DND-41 (cell line): ENCODE data around the gene OR5M8.

Source experiments
- ATAC-seq: fragments of 200-7000 bp; cut with Tn5 transposase; 3 replicates; pipeline ENCODE4 v1.9.1; 2021; ENCODE audit warnings: low read depth; ENCODE audit not compliant: insufficient read depth
- DNase-seq: peaks from one replicate; pipeline ENCODE4 v3.0.0-alpha.2; 2020
- H2AFZ ChIP-seq: 2 replicates; pipeline ENCODE4 v1.6.0; 2012; ENCODE audit warnings: low read depth, low read length
- H3K27ac ChIP-seq: 2 replicates; pipeline ENCODE4 v1.5.1; 2012; ENCODE audit warnings: low read length, inconsistent platforms
- H3K27me3 ChIP-seq: fragments of 200-600 bp; sonication (generic); 2 replicates; pipeline ENCODE4 v1.6.0; 2012; ENCODE audit warnings: low read length, mild to moderate bottlenecking, inconsistent platforms; ENCODE audit not compliant: insufficient read depth, poor library complexity
- H3K36me3 ChIP-seq: 2 replicates; pipeline ENCODE4 v1.5.1; 2012; ENCODE audit warnings: low read length, inconsistent platforms; ENCODE audit not compliant: insufficient read depth
- H3K4me1 ChIP-seq: 2 replicates; pipeline ENCODE4 v1.5.1; 2012; ENCODE audit warnings: mild to moderate bottlenecking, low read length; ENCODE audit not compliant: insufficient read depth
- H3K4me2 ChIP-seq: 2 replicates; pipeline ENCODE4 v1.6.0; 2012; ENCODE audit warnings: mild to moderate bottlenecking, moderate library complexity, low read length, inconsistent platforms; ENCODE audit not compliant: insufficient read depth
- H3K4me3 ChIP-seq, 2 experiments: fragments of 200-600 bp in 1 of 2; shearing (Covaris generic) in 1 of 2; 2 replicates each; pipeline ENCODE4 v1.5.1; 2012 to 2016; ENCODE audit warnings: inconsistent platforms in 2 of 2, low read length in 2 of 2, mild to moderate bottlenecking in 2 of 2, low read depth in 1 of 2, moderate library complexity in 1 of 2
- H3K79me2 ChIP-seq: 2 replicates; pipeline ENCODE4 v1.6.0; 2012; ENCODE audit warnings: low read length, inconsistent platforms; ENCODE audit not compliant: insufficient read depth
- H3K9ac ChIP-seq: 2 replicates; pipeline ENCODE4 v1.6.0; 2012; ENCODE audit warnings: low read depth, mild to moderate bottlenecking, inconsistent platforms, low read length, moderate library complexity
- H3K9me3 ChIP-seq: 2 replicates; pipeline ENCODE4 v1.5.1; 2012; ENCODE audit warnings: low read length, moderate library complexity, mild to moderate bottlenecking, inconsistent platforms; ENCODE audit not compliant: insufficient read depth, severe bottlenecking
- H4K20me1 ChIP-seq: 2 replicates; pipeline ENCODE4 v1.6.0; 2012; ENCODE audit warnings: low read length; ENCODE audit not compliant: insufficient read depth
- CTCF ChIP-seq: IDR thresholded peaks from 2 replicates; pipeline ENCODE4 v1.5.1; 2012; ENCODE audit warnings: borderline replicate concordance, low read length, moderate library complexity, mild to moderate bottlenecking; ENCODE audit not compliant: poor library complexity, severe bottlenecking; ENCODE audit errors: extremely low read depth
- EZH2 ChIP-seq: IDR thresholded peaks from 3 replicates; pipeline ENCODE4 v1.6.1; 2012; ENCODE audit warnings: borderline replicate concordance, low read depth, mild to moderate bottlenecking, moderate library complexity, low read length, inconsistent platforms; ENCODE audit not compliant: severe bottlenecking

The OR5M8 gene

GRCh38 chr11:56491270-56491669 lies at the start of gene OR5M8:
OR5M8 (minus strand) TSS chr11:56491370; CDS start chr11:56491370, 0 bp downstream.
- DNase-seq, result no peak
- Histone ChIP-seq H3K27me3 (no peaks in the 10 kb centered on the region), H3K79me2 (no peaks in the 10 kb centered on the region)

GRCh38 chr11:56533054-56533740 lies 42.0 kb upstream of the OR5M8 start:
- ATAC-seq (no peak), DNase-seq (no peak)
- H3K9ac ChIP-seq, result no peak overlapping the region
- H3K4me2 ChIP-seq, result no peak overlapping the region
- H3K9me3 ChIP-seq, result no peaks in the 10 kb centered on the region
- H4K20me1 ChIP-seq, result no peaks in the 10 kb centered on the region
- no peaks in the 10 kb centered on the region for H3K36me3 ChIP-seq
- H2AFZ ChIP-seq, result no peak overlapping the region
- no peaks in the 10 kb centered on the region for H3K4me1 ChIP-seq
- TF ChIP-seq EZH2 (no peak), CTCF (no peak)
- no peak overlapping the region for H3K27ac ChIP-seq
- no peaks in the 10 kb centered on the region for H3K27me3 ChIP-seq
- no peak overlapping the region for H3K4me3 ChIP-seq
- no peaks in the 10 kb centered on the region for H3K79me2 ChIP-seq

More at GRCh38 chr11:56491270-56491669, at the start of gene OR5M8:
- Histone ChIP-seq H3K9me3 (no peaks in the 10 kb centered on the region), H3K27ac (no peak within 1 kb of the TSS), H4K20me1 (no peaks in the 10 kb centered on the region), H2AFZ (no peak within 1 kb of the TSS), H3K36me3 (no peaks in the 10 kb centered on the region), H3K9ac (no peak within 1 kb of the TSS), H3K4me3 (no peak within 1 kb of the TSS), H3K4me1 (no peaks in the 10 kb centered on the region), H3K4me2 (no peak within 1 kb of the TSS)
- TF ChIP-seq EZH2 (no peak), CTCF (no peak)
- no peak for ATAC-seq

GRCh38 chr11:56531856-56532255 lies 40.7 kb upstream of the OR5M8 start:
- H3K36me3 ChIP-seq, result no peaks in the 10 kb centered on the region

More at GRCh38 chr11:56531856-56532255, 40.7 kb upstream of the OR5M8 start:
- no peaks in the 10 kb centered on the region for H4K20me1 ChIP-seq
- no peak overlapping the region for H3K4me2 ChIP-seq
- no peaks in the 10 kb centered on the region for H3K27me3 ChIP-seq
- ATAC-seq (no peak), DNase-seq (no peak)
- no peak overlapping the region for H3K27ac ChIP-seq
- no peak overlapping the region for H2AFZ ChIP-seq
- no peaks in the 10 kb centered on the region for H3K79me2 ChIP-seq
- TF ChIP-seq EZH2, result no peak
- TF ChIP-seq CTCF, result no peak
- no peaks in the 10 kb centered on the region for H3K9me3 ChIP-seq
- no peaks in the 10 kb centered on the region for H3K4me1 ChIP-seq
- H3K4me3 ChIP-seq, result no peak overlapping the region
- no peak overlapping the region for H3K9ac ChIP-seq
